ENCODE results near the gene ASPM.
"Not testable (repeated sequence)": the region's sequence is repeated elsewhere in the genome, so short reads cannot be mapped to it uniquely, and the experiment has no call there.

ASPM gene

DNA sequence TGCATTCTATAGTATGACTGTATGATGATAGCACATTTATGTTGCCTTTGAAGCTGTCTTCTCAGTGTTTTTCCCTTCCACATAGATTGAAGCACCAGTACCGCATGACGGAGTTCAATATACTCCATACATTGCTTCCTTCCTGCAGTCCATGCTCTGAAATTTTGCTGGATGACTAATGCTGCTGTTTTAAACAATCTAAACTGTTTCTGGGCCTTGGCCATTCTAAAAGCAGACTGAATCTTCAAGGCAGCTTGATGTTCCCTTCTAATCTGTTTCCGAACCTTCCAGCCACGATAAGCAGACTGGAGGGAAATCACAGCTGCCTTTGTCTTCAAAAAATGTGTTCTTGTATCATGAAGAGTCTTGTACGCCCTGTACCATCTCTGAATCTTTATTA is 43.2 kb downstream of the ASPM start:
- H3K4me3 ChIP-seq (ENCODE audit: low read depth, low read length) = no peak overlapping the region
- no peak for DNase-seq (ENCODE audit: low read depth)
- TF ChIP-seq, protein P1, sequence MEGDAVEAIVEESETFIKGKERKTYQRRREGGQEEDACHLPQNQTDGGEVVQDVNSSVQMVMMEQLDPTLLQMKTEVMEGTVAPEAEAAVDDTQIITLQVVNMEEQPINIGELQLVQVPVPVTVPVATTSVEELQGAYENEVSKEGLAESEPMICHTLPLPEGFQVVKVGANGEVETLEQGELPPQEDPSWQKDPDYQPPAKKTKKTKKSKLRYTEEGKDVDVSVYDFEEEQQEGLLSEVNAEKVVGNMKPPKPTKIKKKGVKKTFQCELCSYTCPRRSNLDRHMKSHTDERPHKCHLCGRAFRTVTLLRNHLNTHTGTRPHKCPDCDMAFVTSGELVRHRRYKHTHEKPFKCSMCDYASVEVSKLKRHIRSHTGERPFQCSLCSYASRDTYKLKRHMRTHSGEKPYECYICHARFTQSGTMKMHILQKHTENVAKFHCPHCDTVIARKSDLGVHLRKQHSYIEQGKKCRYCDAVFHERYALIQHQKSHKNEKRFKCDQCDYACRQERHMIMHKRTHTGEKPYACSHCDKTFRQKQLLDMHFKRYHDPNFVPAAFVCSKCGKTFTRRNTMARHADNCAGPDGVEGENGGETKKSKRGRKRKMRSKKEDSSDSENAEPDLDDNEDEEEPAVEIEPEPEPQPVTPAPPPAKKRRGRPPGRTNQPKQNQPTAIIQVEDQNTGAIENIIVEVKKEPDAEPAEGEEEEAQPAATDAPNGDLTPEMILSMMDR (IDR thresholded peaks at IDR 0.05; ENCODE audit: low read depth, low read length, missing control alignments) = no peak

DNA sequence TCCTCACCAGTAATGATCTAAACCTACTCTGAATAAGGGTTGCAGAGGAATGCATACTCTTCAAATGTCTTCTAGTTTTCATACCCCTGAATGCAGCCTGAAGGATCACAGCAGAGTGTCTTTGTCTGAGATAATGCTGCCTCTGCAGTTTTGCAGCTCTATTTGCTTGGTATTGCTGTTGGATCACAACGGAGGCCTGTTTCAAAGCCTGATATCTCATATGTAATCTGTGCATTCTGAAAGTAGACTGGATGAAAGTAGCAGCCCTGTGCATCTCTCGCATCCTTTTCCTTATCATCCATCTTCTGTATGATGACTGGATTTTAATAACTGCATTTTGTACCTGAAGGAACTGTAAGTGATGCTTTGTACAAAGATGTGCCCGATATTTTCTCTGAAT is 44.5 kb downstream of the ASPM start:
- no peak for DNase-seq (ENCODE audit: low read depth)
- H3K4me3 ChIP-seq (ENCODE audit: low read depth, low read length) = no peak overlapping the region
- TF ChIP-seq, protein P1 (IDR thresholded peaks at IDR 0.05; ENCODE audit: low read depth, low read length, missing control alignments) = no peak

DNA sequence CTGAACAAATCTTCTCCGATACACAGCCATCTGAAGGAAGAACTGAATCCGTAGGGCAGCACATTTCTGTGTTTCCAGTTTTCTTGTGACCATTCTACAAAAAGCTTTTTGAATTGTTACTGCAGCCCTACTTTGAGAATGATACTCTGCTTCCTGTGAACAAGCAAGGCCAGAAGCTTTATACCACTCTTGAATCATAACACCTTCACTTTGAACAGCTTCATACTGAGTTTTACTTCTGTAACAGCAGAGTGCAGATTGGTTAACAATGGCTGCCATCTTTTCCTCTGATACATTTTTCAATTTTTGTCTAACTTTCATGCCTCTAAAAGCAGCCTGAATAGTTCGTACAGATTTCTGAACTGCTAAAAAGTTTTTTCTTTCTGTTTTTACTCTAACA is 45.8 kb downstream of the ASPM start:
- no peak for DNase-seq (ENCODE audit: low read depth)
- TF ChIP-seq, protein P1 (IDR thresholded peaks at IDR 0.05; ENCODE audit: low read depth, low read length, missing control alignments) = no peak
- H3K4me3 ChIP-seq (ENCODE audit: low read depth, low read length) = no peak overlapping the region

DNA sequence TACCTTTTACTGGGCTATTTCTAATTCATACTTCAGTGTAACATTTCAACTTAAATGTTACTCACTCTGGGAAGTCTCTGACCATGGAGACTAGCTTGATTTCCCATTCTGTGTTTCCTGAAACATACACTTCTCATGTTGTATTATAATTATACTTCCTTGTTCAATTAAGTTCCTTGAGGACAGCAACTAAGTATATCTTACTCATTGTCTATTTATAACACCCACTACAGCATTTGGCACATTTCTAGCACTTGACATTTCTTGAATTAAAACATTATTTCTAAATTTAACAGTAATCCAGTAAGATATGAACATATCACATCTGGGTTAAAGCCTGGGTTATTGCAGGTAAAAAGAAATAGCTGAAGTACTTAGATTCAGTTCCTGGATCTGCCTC is 47.0 kb downstream of the ASPM start:
- no peak for DNase-seq (ENCODE audit: low read depth)
- TF ChIP-seq, protein P1 (IDR thresholded peaks at IDR 0.05; ENCODE audit: low read depth, low read length, missing control alignments) = no peak
- H3K4me3 ChIP-seq (ENCODE audit: low read depth, low read length) = no peak overlapping the region

DNA sequence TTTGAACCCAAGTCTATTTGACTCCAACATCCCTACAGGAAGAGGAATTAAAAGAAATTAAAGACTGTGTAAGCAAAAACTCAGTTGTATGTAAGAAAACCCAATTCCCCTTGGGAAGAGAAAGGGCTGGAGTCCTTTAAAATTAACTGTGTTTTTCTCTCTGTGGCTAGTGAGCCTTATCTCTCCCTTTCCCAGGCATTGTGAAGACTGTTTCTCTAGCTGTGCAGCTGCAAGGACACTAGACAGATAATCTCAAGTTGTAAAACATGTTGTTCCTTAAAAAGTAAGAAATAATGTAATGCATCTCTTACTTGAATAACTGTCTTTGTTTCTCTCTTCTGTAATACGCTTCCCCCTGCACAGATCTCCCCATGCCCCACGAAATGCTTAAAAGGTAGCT is 49.5 kb downstream of the ASPM start:
- not testable (repeated sequence) for DNase-seq (ENCODE audit: low read depth); H3K4me3 ChIP-seq (ENCODE audit: low read depth, low read length)

DNA sequence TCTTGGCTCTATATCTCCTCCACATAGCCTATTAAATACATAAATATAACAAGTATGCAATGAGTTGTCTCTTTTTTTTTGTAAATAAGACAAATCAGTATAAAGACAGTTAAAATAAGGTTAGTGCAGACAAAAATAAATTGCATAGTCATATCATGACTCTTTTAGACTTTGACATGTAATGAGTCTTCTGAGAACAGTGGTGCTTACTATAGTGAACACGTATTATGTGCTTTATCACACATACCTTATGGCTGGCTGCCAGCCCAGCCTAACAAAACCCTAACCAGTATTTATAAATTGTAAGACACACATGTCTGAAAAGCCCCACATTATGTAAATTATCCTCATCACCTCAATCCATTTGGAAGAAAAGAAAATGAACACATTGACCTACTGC is 50.3 kb downstream of the ASPM start:
- TF ChIP-seq, protein P1 (IDR thresholded peaks at IDR 0.05; ENCODE audit: low read depth, low read length, missing control alignments) = no peak
- DNase-seq (ENCODE audit: low read depth) = no peak
- no peak overlapping the region for H3K4me3 ChIP-seq (ENCODE audit: low read depth, low read length)

DNA sequence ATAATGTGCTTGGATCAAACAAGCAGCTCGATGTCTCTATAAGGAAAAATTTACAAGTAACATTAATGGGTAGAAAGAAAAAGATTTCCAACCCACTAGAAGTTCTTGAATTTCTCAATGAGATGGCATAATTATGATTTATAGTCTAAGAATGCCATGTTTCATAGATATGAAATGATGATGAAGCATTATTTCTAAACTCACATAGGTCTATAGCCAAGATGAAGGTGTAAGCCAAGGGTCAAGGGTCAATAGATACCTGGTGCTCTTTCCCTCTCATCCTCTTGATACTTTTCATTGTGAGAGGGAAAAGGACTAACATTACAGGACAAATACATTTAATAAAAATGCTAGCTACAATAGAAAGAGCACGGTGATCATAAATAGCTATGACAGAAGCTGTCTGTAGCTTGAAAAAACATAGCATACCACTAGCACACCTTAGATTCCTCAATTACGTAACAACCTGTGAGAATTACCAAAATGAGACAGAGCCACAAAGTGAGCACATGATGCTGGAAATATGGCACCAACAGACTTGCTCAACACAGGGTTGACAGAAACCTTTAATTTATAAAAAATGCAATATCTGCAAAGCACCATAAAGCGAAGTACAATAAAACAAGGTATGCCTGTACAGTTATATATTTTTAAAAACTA is 53.1 kb downstream of the ASPM start:
- DNase-seq (ENCODE audit: low read depth) = no peak
- H3K4me3 ChIP-seq (ENCODE audit: low read depth, low read length) = no peak overlapping the region
- TF ChIP-seq, protein P1 (IDR thresholded peaks at IDR 0.05; ENCODE audit: low read depth, low read length, missing control alignments) = no peak

All from GM12864 (cell line).